Spleen (tissue), 11 donors: ENCODE measurements around the gene SREBF1. TPM values are rescaled to one million over a fixed set of nuclear protein-coding genes. Genes with fewer than 3 reads are reported as not detected.

Source experiments
- DNase-seq: peaks from one replicate; pipeline ENCODE4 v3.0.0-alpha.2; 2020
- H3K27ac ChIP-seq, 8 donors: fragments of 200-600 bp; sonication (generic) in 7 of 8; 1 replicate in 4 of 8; 2 replicates in 4 of 8; pipeline versions ENCODE4 v1.5.0 to v1.8.0; 2016 to 2021; ENCODE audit warnings: inconsistent platforms in 4 of 8, mild to moderate bottlenecking in 4 of 8, moderate library complexity in 1 of 8
- H3K27me3 ChIP-seq, 7 donors: fragments of 200-600 bp; sonication (generic) in 6 of 7; replicated peaks in 1 of 7; 1 replicate in 4 of 7; 2 replicates in 3 of 7; pipeline versions ENCODE4 v1.5.0 to v1.8.0; 2016 to 2021; ENCODE audit warnings: inconsistent platforms in 3 of 7, mild to moderate bottlenecking in 1 of 7
- H3K36me3 ChIP-seq, 6 donors: fragments of 200-600 bp; sonication (generic) in 5 of 6; 1 replicate in 4 of 6; 2 replicates in 2 of 6; pipeline versions ENCODE4 v1.5.0 to v1.8.0; 2016 to 2021; ENCODE audit warnings: inconsistent platforms in 2 of 6
- H3K4me1 ChIP-seq, 6 donors: fragments of 200-600 bp; sonication (generic) in 5 of 6; 1 replicate in 3 of 6; 2 replicates in 3 of 6; pipeline versions ENCODE4 v1.5.0 to v1.8.0; 2016 to 2021; ENCODE audit warnings: inconsistent platforms in 3 of 6
- H3K4me3 ChIP-seq, 8 donors: fragments of 200-600 bp; sonication (generic) in 7 of 8; 1 replicate in 4 of 8; 2 replicates in 4 of 8; pipeline versions ENCODE4 v1.5.0 to v1.8.0; 2016 to 2021; ENCODE audit warnings: inconsistent platforms in 4 of 8, mild to moderate bottlenecking in 4 of 8, moderate library complexity in 2 of 8
- H3K9me3 ChIP-seq, 8 donors: fragments of 200-600 bp; sonication (generic) in 7 of 8; 1 replicate in 4 of 8; 2 replicates in 4 of 8; pipeline versions ENCODE4 v1.5.0 to v1.8.0; 2016 to 2021; ENCODE audit warnings: inconsistent platforms in 4 of 8
- POLR2A ChIP-seq, 3 donors: fragments of 450-650 bp; IDR thresholded peaks; one replicate each; pipeline ENCODE4 v1.5.1; 2017; ENCODE audit warnings: antibody characterized with exemption in 3 of 3, mild to moderate bottlenecking in 1 of 3
- POLR2AphosphoS5 ChIP-seq, 3 donors: sonication (generic); formaldehyde crosslinking; IDR thresholded peaks; one replicate each; pipeline ENCODE4 v1.5.1; 2017; ENCODE audit warnings: antibody characterized with exemption in 3 of 3
- WGBS, 5 donors: extraction: QIAGEN DNeasy Blood & Tissue Kit in 3 of 5; methylation state at CpG; one replicate each; pipeline versions ENCODE4 v1.1.5 to v1.1.7; 2013 to 2018; 5-methylcytosine and 5-hydroxymethylcytosine counted together
- intact Hi-C: fragments of 100-400 bp; cut with DNase I; formaldehyde crosslinking; loops from one replicate; pipeline ENCODE4 v1.15.0; 2023; ENCODE audit warnings: low total_unique reads
- polyA plus RNA-seq, 3 donors: library from polyadenylated mRNA; stranded (reverse); fragments of 200-250 nt; gene quantifications; one replicate each; pipeline ENCODE4 v1.2.1, GENCODE V29; 2013
- total RNA-seq, 7 donors: library from RNA; depleted of rRNA in 3 of 7; stranded (reverse); fragments of >200 nt in 3 of 7; fragmentation: NEBNext Ultra II Directional in 4 of 7; extraction: Animal tissue kit (Norgen Biotek cat#: 25700) in 4 of 7; gene quantifications; one replicate each; pipeline versions ENCODE4 v1.1.0 to v1.2.1, GENCODE V29; 2016 to 2021
- TF ChIP-seq, protein P1 (sequence below), 11 experiments: fragments of 200-600 bp in 7 of 11; fragments of 450-650 bp in 4 of 11; sonication (generic) in 4 of 11; IDR thresholded peaks in 8 of 11; conservative IDR thresholded peaks in 3 of 11; 1 replicate in 7 of 11; 2 replicates in 4 of 11; pipeline versions ENCODE4 v1.4.0 to v1.8.0; 2016 to 2021; ENCODE audit warnings: antibody characterized with exemption in 11 of 11, inconsistent platforms in 4 of 11, mild to moderate bottlenecking in 1 of 11
- donor health status: healthy with polysubstance abuse.
- donor health status: DM: no; HTN: no; CAD: no; lungs with moderate emphysema.
- donor health status: DM: no; HTN: no; CAD: no.
- donor health status: Bipolar disorder and iron deficiency.
- donor health status: healthy.
- donor health status: DM: no; HTN: no; CAD: no.
- donor health status: DM: yes; HTN: yes; CAD: no.

SREBF1 gene
- total and polyA plus RNA-seq, 10 donors, result 25.0 to 74.8 (median 48.0) TPM

DNA sequence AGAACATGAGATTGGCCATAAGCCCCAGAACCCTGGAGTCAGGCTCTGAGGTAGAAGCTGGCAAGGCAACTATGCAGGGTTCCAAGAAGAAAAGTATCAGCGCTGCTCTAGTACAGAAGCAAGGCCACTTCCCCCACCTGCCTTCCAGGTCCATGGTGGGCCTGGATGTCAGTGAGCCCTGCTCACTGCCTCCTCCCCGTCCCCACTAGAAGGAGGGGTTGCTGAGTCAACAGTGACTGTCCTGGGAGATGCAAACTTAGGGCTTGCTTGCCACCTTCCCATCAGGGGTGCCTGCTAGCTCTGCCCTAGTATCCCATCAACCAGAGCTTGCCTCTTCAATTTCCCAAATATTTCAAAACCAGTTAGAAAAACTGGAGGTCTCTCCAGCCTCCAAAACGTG lies 29.6 kb upstream of the SREBF1 start:
- intact Hi-C loops, result no loop called here
- Histone ChIP-seq H3K4me1 (peaks cover 5 to 22% (median 12%) of the 10 kb centered on the region in 6 donors), H3K27me3 (no peaks in the 10 kb centered on the region), H3K9me3 (no peaks in the 10 kb centered on the region), H3K27ac (no peak overlapping the region), H3K36me3 (peaks cover 0 to 72% (median 4%) of the 10 kb centered on the region in 6 donors), H3K4me3 (no peak overlapping the region)
- TF ChIP-seq POLR2A (IDR thresholded peaks at IDR 0.05) (no peak), POLR2AphosphoS5 (IDR thresholded peaks at IDR 0.05) (no peak)
- TF ChIP-seq, protein P1, sequence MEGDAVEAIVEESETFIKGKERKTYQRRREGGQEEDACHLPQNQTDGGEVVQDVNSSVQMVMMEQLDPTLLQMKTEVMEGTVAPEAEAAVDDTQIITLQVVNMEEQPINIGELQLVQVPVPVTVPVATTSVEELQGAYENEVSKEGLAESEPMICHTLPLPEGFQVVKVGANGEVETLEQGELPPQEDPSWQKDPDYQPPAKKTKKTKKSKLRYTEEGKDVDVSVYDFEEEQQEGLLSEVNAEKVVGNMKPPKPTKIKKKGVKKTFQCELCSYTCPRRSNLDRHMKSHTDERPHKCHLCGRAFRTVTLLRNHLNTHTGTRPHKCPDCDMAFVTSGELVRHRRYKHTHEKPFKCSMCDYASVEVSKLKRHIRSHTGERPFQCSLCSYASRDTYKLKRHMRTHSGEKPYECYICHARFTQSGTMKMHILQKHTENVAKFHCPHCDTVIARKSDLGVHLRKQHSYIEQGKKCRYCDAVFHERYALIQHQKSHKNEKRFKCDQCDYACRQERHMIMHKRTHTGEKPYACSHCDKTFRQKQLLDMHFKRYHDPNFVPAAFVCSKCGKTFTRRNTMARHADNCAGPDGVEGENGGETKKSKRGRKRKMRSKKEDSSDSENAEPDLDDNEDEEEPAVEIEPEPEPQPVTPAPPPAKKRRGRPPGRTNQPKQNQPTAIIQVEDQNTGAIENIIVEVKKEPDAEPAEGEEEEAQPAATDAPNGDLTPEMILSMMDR (IDR thresholded peaks at IDR 0.05 in 8 of 11, conservative IDR thresholded peaks at IDR 0.05 in 3 of 11), result no peak
- 69 to 93% (median 90%) methylated on average over 3 of the region's 3 CpGs for WGBS, 5 donors
- no peak for DNase-seq

DNA sequence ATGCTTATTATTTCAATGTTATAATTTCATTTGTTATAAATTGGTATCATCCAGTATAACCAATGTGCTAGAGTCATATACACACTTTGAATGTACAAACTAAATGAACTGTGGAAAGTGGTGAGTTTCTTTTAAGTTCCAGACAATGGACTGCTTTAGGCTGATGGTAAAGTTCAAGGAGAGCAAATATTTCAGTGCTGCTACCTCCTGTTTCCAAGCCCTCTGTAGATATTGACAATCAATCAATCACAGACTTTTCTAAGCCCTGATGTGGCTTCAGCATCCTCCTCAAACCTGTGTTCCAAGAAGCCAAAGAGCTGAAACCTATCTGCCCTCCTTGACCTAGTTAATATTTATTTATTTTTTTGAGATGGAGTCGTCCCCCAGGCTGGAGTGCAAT lies 28.2 kb upstream of the SREBF1 start:
- H3K27me3 ChIP-seq, result no peaks in the 10 kb centered on the region
- H3K9me3 ChIP-seq, result no peaks in the 10 kb centered on the region
- no peak for DNase-seq
- no peak overlapping the region for H3K27ac ChIP-seq
- peaks cover 0 to 77% (median 4%) of the 10 kb centered on the region in 6 donors for H3K36me3 ChIP-seq
- H3K4me1 ChIP-seq, result peaks cover 5 to 32% (median 16%) of the 10 kb centered on the region in 6 donors
- TF ChIP-seq POLR2AphosphoS5 (IDR thresholded peaks at IDR 0.05) (no peak), POLR2A (IDR thresholded peaks at IDR 0.05) (no peak)
- TF ChIP-seq, protein P1 (IDR thresholded peaks at IDR 0.05 in 8 of 11, conservative IDR thresholded peaks at IDR 0.05 in 3 of 11), result no peak
- intact Hi-C loops, result no loop called here
- no peak overlapping the region for H3K4me3 ChIP-seq
- WGBS, 5 donors, result 78 to 90% (median 86%) methylated on average over 1 of the region's 1 CpG

DNA sequence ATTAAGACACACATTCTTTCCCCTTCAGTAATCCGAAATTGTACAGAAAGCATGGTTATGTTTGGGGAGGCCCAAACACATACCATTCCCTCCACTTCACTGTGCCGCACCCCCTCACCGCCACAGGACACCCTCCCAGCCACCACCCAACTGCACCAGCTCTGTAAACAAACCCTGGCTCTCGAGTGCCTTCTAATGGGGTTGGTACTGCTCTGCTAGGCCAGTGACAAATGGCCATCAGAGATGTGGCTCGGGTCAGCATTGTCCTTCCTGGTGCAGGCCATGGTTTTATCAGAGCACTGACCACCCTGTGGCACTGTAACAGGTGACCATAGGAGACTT lies 24.0 kb upstream of the SREBF1 start:
- no peaks in the 10 kb centered on the region for H3K9me3 ChIP-seq
- intact Hi-C loops, result loop anchor here (2.0 kb wide), 2 partner anchors 48 to 180 kb away; partner anchors contain the start of gene RAI1
- WGBS, 5 donors, result 86 to 87% (median 86%) methylated on average over 5 of the region's 5 CpGs
- DNase-seq, result no peak
- TF ChIP-seq POLR2AphosphoS5 (IDR thresholded peaks at IDR 0.05) (no peak), POLR2A (IDR thresholded peaks at IDR 0.05) (no peak)
- TF ChIP-seq, protein P1 (IDR thresholded peaks at IDR 0.05 in 8 of 11, conservative IDR thresholded peaks at IDR 0.05 in 3 of 11), result no peak
- H3K4me3 ChIP-seq, result no peak overlapping the region
- no peak overlapping the region for H3K27ac ChIP-seq
- H3K27me3 ChIP-seq, result no peaks in the 10 kb centered on the region
- H3K4me1 ChIP-seq, result peaks cover 0 to 26% (median 7%) of the 10 kb centered on the region in 6 donors
- H3K36me3 ChIP-seq, result peaks cover 0 to 37% (median 0%) of the 10 kb centered on the region in 6 donors

DNA sequence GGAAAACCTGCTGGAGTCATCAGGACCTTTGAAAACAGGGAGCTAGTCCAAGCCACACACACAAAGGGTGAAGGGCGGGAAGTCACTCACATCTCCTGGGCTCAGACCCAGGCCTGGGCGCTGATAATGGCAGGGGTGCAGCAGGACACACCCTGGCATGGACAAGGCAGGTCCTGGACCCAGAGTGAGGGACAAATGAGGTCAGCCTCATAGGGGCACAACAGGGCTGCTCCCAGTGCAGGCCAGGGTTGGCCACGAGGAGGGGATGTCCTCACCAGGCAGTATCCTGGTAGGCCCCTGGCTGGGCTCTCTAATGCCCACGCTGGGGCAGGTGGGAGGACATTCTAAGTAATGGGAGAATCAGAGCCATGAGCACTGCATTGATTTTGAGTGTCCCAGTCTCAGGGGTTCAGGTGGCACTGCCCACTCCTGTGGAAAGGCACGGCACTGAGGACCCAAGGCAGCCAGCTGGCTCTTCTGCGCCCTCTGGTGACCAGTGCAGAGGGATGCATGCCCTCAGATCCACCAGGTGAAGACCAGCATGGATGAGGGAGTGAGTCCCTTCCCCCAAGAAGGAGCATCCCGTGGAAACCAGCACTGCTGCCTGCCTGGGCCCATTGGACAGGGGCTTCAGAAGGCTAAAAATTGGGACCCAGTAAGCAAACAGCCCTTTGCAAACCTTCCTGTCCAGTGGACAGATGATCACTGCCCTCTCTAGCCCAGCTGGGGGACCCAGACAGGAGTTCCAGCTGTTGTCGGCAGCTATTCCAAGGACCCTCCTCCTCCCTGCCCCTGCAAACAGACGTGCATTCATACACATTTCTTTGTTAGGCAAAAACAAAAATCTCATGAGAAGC lies 23.4 kb upstream of the SREBF1 start:
- Histone ChIP-seq H3K4me1 (peaks cover 0 to 26% (median 7%) of the 10 kb centered on the region in 6 donors), H3K9me3 (no peaks in the 10 kb centered on the region), H3K27ac (no peak overlapping the region), H3K36me3 (peaks cover 0 to 32% (median 0%) of the 10 kb centered on the region in 6 donors), H3K4me3 (no peak overlapping the region), H3K27me3 (no peaks in the 10 kb centered on the region)
- DNase-seq, result peak; percentile 92
- WGBS, 5 donors, result 42 to 58% (median 49%) methylated on average over 4 to 9 of the region's 9 CpGs
- TF ChIP-seq, protein P1 (IDR thresholded peaks at IDR 0.05 in 8 of 11, conservative IDR thresholded peaks at IDR 0.05 in 3 of 11), result peak; percentile 93 to 98 (median 97)
- no peak for TF ChIP-seq POLR2A (IDR thresholded peaks at IDR 0.05)
- peak; percentile 58 to 70 (median 69) for TF ChIP-seq POLR2AphosphoS5 (IDR thresholded peaks at IDR 0.05)
- intact Hi-C loops, result loop anchor here (2.0 kb wide), 2 partner anchors 47 to 179 kb away; partner anchors contain the start of gene RAI1
